ENCODE measurements around the gene HSP90AB1. TPM values are rescaled to one million over a fixed set of nuclear protein-coding genes. Genes with fewer than 3 reads are reported as not detected.

The HSP90AB1 gene
- total RNA-seq, 1 experiment from 2014 or later, result 1,986 TPM

DNA sequence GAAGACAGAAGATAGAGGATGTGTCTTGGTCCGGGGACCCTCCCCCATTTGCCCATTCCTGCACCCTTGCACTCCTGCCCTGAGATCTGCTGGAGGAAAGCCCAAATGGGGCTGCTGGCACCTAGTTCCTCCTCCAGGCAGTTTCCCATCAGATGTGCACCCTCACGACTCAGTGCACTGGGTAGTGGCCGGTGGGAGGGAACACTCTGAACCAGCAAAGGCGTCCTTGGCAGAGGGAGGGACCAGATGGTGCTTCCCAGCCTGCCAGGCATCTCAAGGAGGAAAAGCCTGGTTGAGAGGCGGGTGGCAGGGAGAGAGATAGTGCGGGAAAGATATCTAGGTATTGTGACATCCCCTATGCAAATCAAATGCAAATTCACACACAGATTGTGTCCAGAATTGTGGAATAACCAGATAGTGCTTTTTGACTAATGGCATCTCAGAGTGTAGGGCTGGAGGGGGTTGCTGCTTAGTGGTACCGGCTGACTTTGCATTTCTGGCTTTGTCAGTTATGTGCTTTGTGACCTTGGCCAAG is 42.9 kb downstream of the HSP90AB1 start:
- TF ChIP-seq, protein P1, sequence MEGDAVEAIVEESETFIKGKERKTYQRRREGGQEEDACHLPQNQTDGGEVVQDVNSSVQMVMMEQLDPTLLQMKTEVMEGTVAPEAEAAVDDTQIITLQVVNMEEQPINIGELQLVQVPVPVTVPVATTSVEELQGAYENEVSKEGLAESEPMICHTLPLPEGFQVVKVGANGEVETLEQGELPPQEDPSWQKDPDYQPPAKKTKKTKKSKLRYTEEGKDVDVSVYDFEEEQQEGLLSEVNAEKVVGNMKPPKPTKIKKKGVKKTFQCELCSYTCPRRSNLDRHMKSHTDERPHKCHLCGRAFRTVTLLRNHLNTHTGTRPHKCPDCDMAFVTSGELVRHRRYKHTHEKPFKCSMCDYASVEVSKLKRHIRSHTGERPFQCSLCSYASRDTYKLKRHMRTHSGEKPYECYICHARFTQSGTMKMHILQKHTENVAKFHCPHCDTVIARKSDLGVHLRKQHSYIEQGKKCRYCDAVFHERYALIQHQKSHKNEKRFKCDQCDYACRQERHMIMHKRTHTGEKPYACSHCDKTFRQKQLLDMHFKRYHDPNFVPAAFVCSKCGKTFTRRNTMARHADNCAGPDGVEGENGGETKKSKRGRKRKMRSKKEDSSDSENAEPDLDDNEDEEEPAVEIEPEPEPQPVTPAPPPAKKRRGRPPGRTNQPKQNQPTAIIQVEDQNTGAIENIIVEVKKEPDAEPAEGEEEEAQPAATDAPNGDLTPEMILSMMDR (conservative IDR thresholded peaks at IDR 0.05), result no peak
- Histone ChIP-seq H2BK20ac (ENCODE audit: low read depth, low read length, poor library complexity, severe bottlenecking) (no peak overlapping the region), H3K9ac (ENCODE audit: extremely low read depth, insufficient read length, low read length) (no peak overlapping the region), H3K4ac (ENCODE audit: low read depth, low read length) (no peak overlapping the region), H3K18ac (ENCODE audit: insufficient read length, low read depth, low read length) (no peak overlapping the region), H3K4me1 (ENCODE audit: insufficient read depth, low read length) (no peaks in the 10 kb centered on the region), H2BK120ac (ENCODE audit: low read depth, low read length, poor library complexity, severe bottlenecking) (no peak overlapping the region), H4K20me1 (ENCODE audit: control insufficient read depth, insufficient read depth, insufficient read length) (no peaks in the 10 kb centered on the region), H3K23ac (ENCODE audit: insufficient read length, low read depth, low read length) (no peak overlapping the region), H3K14ac (ENCODE audit: insufficient read depth, low read length) (no peak overlapping the region), H2BK5ac (ENCODE audit: insufficient read length, low read length) (no peak overlapping the region), H3K9me3 (ENCODE audit: control insufficient read depth, low read depth, low read length) (no peaks in the 10 kb centered on the region), H2BK15ac (ENCODE audit: low read depth, low read length) (no peak overlapping the region), H2AK5ac (ENCODE audit: insufficient read length, low read length) (no peak overlapping the region), H3K4me2 (ENCODE audit: insufficient read depth, insufficient read length, low read length) (no peak overlapping the region), H3K79me1 (ENCODE audit: insufficient read depth, low read depth, low read length, poor library complexity, severe bottlenecking) (no peaks in the 10 kb centered on the region), H3K56ac (ENCODE audit: insufficient read length, low read depth, low read length) (no peak overlapping the region), H3K79me2 (ENCODE audit: insufficient read depth, low read length) (no peaks in the 10 kb centered on the region), H3K23me2 (ENCODE audit: insufficient read length, low read depth, low read length, poor library complexity, severe bottlenecking) (no peaks in the 10 kb centered on the region), H4K91ac (ENCODE audit: insufficient read length, low read depth, low read length) (no peak overlapping the region), H3K27me3 (ENCODE audit: insufficient read depth, low read length) (peaks cover 2% of the 10 kb centered on the region; the same call in 1 of the 2 replicates), H3K27ac (ENCODE audit: insufficient read length, low read depth, low read length) (no peak overlapping the region), H2BK12ac (ENCODE audit: insufficient read length, low read depth, low read length) (no peak overlapping the region), H3T11ph (ENCODE audit: low read length) (no peak overlapping the region), H2AFZ (ENCODE audit: low read length) (no peak overlapping the region), H4K8ac (replicated peaks; ENCODE audit: insufficient read length, low read depth, low read length) (no peak overlapping the region), H4K5ac (ENCODE audit: insufficient read length, low read depth, low read length) (no peak overlapping the region)
- Mint-ChIP-seq H3K4me3 (no peak overlapping the region), H3K9me3 (no peaks in the 10 kb centered on the region), H3K36me3 (ENCODE audit: insufficient read depth in 1 of 3, low read depth in 3 of 3) (no peaks in the 10 kb centered on the region), H3K27ac (no peak overlapping the region), H3K27me3 (ENCODE audit: low read depth) (peaks cover 80% of the 10 kb centered on the region), H3K4me1 (no peaks in the 10 kb centered on the region)
- DNase-seq, result no peak
- no CpG with 5 or more reads among the region's 7 CpGs for WGBS (ENCODE audit: extremely low coverage, insufficient read length, low lambda C conversion rate)
